Stomach (tissue), 9 donors: Measurements from ENCODE around the gene ICOSLG. TPM values are rescaled to one million over a fixed set of nuclear protein-coding genes. Genes with fewer than 3 reads are reported as not detected.
A peak's percentile ranks its signal among the peaks of the same experiment; 100 is the strongest.
"Not testable (repeated sequence)": the region's sequence is repeated elsewhere in the genome, so short reads cannot be mapped to it uniquely, and the experiment has no call there.

ENCODE experiments used
- DNase-seq, 2 donors: peaks; one replicate each; pipeline versions ENCODE4 v3.0.0 to v3.0.0-alpha.2; 2013 to 2019
- H3K27ac ChIP-seq, 5 donors: fragments of 200-600 bp in 4 of 5; sonication (generic) in 4 of 5; one replicate each; pipeline ENCODE4 v1.5.1; 2013 to 2019; ENCODE audit warnings: mild to moderate bottlenecking in 1 of 5, moderate library complexity in 1 of 5
- H3K27me3 ChIP-seq, 3 donors: fragments of 200-600 bp; sonication (generic); one replicate each; pipeline ENCODE4 v1.5.1; 2017 to 2019; ENCODE audit warnings: mixed run types in 1 of 3
- H3K36me3 ChIP-seq, 4 donors: fragments of 200-600 bp; sonication (generic); 1 replicate in 3 of 4; 2 replicates in 1 of 4; pipeline ENCODE4 v1.5.1; 2016 to 2019
- H3K4me1 ChIP-seq, 4 donors: fragments of 200-600 bp; sonication (generic); one replicate each; pipeline ENCODE4 v1.5.1; 2016 to 2019
- H3K4me3 ChIP-seq, 4 donors: fragments of 200-600 bp; sonication (generic) in 3 of 4; one replicate each; pipeline ENCODE4 v1.5.1; 2016 to 2019; ENCODE audit warnings: mild to moderate bottlenecking in 1 of 4
- H3K9me3 ChIP-seq, 4 donors: fragments of 200-600 bp; sonication (generic); one replicate each; pipeline ENCODE4 v1.5.1; 2016 to 2019
- EP300 ChIP-seq: sonication (generic); formaldehyde crosslinking; IDR thresholded peaks from one replicate; pipeline ENCODE4 v1.6.1; 2017; ENCODE audit warnings: antibody characterized with exemption
- POLR2A ChIP-seq, 4 donors: fragments of 450-650 bp; IDR thresholded peaks; one replicate each; pipeline ENCODE4 v1.6.1; 2016; ENCODE audit warnings: antibody characterized with exemption in 4 of 4, control low read depth in 2 of 4, mild to moderate bottlenecking in 1 of 4, moderate library complexity in 1 of 4
- POLR2AphosphoS5 ChIP-seq, 3 donors: sonication (generic); formaldehyde crosslinking; IDR thresholded peaks; one replicate each; pipeline ENCODE4 v1.6.1; 2016; ENCODE audit warnings: antibody characterized with exemption in 3 of 3
- WGBS, 5 donors: extraction: QIAGEN DNeasy Blood & Tissue Kit in 3 of 5; methylation state at CpG; one replicate each; pipeline versions ENCODE4 v1.1.5 to v1.1.7; 2013 to 2018; 5-methylcytosine and 5-hydroxymethylcytosine counted together
- intact Hi-C: fragments of 100-400 bp; cut with DNase I; formaldehyde crosslinking; loops from one replicate; pipeline ENCODE4 v1.15.1; 2023; ENCODE audit warnings: low total_unique reads
- polyA plus RNA-seq, 3 donors: library from polyadenylated mRNA; stranded (reverse); fragments of 200-250 nt; gene quantifications; one replicate each; pipeline ENCODE4 v1.2.3, GENCODE V29; 2013
- total RNA-seq, 5 donors: library from RNA; depleted of rRNA; stranded (reverse); fragments of >200 nt; gene quantifications; one replicate each; pipeline versions ENCODE4 v1.1.0 to v1.2.3, GENCODE V29; 2014 to 2016
- TF ChIP-seq, protein P1 (sequence below), 7 experiments: fragments of 450-650 bp in 4 of 7; fragments of 200-600 bp in 3 of 7; sonication (generic) in 3 of 7; IDR thresholded peaks; one replicate each; pipeline ENCODE4 v1.5.1; 2016 to 2019; ENCODE audit warnings: antibody characterized with exemption in 7 of 7, control low read depth in 2 of 7, mild to moderate bottlenecking in 1 of 7
- donor health status: healthy with polysubstance abuse.
- donor health status: Bipolar disorder and iron deficiency.
- donor health status: healthy.

Gene ICOSLG
- total and polyA plus RNA-seq, 8 donors = 1.2 to 7.0 (median 3.0) TPM

- 45 to 80% (median 53%) methylated on average over 3 to 21 of the region's 21 CpGs for WGBS, 5 donors
- DNase-seq = no peak
- Histone ChIP-seq H3K4me1 (peaks cover 4 to 11% (median 10%) of the 10 kb centered on the region in 4 donors), H3K9me3 (no peaks in the 10 kb centered on the region), H3K36me3 (no peaks in the 10 kb centered on the region), H3K27me3 (peaks cover 0 to 44% (median 21%) of the 10 kb centered on the region in 3 donors), H3K4me3 (peak overlapping the region in 3 of 4 donors; percentile 8 to 25 (median 23)), H3K27ac (no peak overlapping the region)
- intact Hi-C loops = no loop called here
- TF ChIP-seq, protein P1, sequence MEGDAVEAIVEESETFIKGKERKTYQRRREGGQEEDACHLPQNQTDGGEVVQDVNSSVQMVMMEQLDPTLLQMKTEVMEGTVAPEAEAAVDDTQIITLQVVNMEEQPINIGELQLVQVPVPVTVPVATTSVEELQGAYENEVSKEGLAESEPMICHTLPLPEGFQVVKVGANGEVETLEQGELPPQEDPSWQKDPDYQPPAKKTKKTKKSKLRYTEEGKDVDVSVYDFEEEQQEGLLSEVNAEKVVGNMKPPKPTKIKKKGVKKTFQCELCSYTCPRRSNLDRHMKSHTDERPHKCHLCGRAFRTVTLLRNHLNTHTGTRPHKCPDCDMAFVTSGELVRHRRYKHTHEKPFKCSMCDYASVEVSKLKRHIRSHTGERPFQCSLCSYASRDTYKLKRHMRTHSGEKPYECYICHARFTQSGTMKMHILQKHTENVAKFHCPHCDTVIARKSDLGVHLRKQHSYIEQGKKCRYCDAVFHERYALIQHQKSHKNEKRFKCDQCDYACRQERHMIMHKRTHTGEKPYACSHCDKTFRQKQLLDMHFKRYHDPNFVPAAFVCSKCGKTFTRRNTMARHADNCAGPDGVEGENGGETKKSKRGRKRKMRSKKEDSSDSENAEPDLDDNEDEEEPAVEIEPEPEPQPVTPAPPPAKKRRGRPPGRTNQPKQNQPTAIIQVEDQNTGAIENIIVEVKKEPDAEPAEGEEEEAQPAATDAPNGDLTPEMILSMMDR (IDR thresholded peaks at IDR 0.05) = no peak
- TF ChIP-seq POLR2A (IDR thresholded peaks at IDR 0.05) (no peak), EP300 (no peak), POLR2AphosphoS5 (IDR thresholded peaks at IDR 0.05) (no peak)
Observed at GRCh38 chr21:44286086-44286715, 45.5 kb upstream of the ICOSLG start.

- peak in 1 of 2 donors; percentile 57 for DNase-seq
- WGBS, 5 donors = 23 to 72% (median 33%) methylated on average over 9 to 56 of the region's 56 CpGs
- TF ChIP-seq POLR2A (IDR thresholded peaks at IDR 0.05) = no peak
- TF ChIP-seq POLR2AphosphoS5 (IDR thresholded peaks at IDR 0.05) = no peak
- TF ChIP-seq, protein P1 (IDR thresholded peaks at IDR 0.05) = no peak
- TF ChIP-seq EP300 = no peak
- H3K4me1 ChIP-seq = peaks cover 4 to 11% (median 10%) of the 10 kb centered on the region in 4 donors
- no peaks in the 10 kb centered on the region for H3K36me3 ChIP-seq
- H3K9me3 ChIP-seq = no peaks in the 10 kb centered on the region
- H3K4me3 ChIP-seq = peak within 1 kb of the TSS in 3 of 4 donors; percentile 8 to 25 (median 23)
- no peak within 1 kb of the TSS for H3K27ac ChIP-seq
- intact Hi-C loops = no loop called here
- peaks cover 0 to 44% (median 21%) of the 10 kb centered on the region in 3 donors for H3K27me3 ChIP-seq
Observed at GRCh38 chr21:44285138-44285992, 44.6 kb upstream of the ICOSLG start, which contains the start of gene AIRE. Gene AIRE (plus strand): TSS chr21:44285876. CDS start chr21:44286007, 131 bp downstream.

- TF ChIP-seq, protein P1 (IDR thresholded peaks at IDR 0.05) = no peak
- no peak for TF ChIP-seq POLR2A (IDR thresholded peaks at IDR 0.05)
- TF ChIP-seq POLR2AphosphoS5 (IDR thresholded peaks at IDR 0.05) = no peak
- no peak for TF ChIP-seq EP300
- no peak overlapping the region for H3K4me3 ChIP-seq
- intact Hi-C loops = no loop called here
Observed at GRCh38 chr21:44283948-44284347, 43.2 kb upstream of the ICOSLG start.

GRCh38 chr21:44283211-44283785 lies 42.6 kb upstream of the ICOSLG start:
- H3K27ac ChIP-seq, DNase-seq, H3K9me3 ChIP-seq, intact Hi-C loops, H3K36me3 ChIP-seq, H3K4me3 ChIP-seq: not testable (repeated sequence)
- Histone ChIP-seq H3K4me1 (peaks cover 4 to 11% (median 10%) of the 10 kb centered on the region in 4 donors), H3K27me3 (peaks cover 0 to 40% (median 21%) of the 10 kb centered on the region in 3 donors)
- WGBS, 5 donors = 51 to 66% (median 55%) methylated on average over 9 to 11 of the region's 11 CpGs

More at GRCh38 chr21:44283948-44284347, 43.2 kb upstream of the ICOSLG start:
- H3K36me3 ChIP-seq = no peaks in the 10 kb centered on the region
- peak in 1 of 2 donors; percentile 20 for DNase-seq
- peaks cover 4 to 11% (median 10%) of the 10 kb centered on the region in 4 donors for H3K4me1 ChIP-seq
- H3K27ac ChIP-seq = no peak overlapping the region
- H3K27me3 ChIP-seq = peaks cover 0 to 44% (median 21%) of the 10 kb centered on the region in 3 donors
- H3K9me3 ChIP-seq = no peaks in the 10 kb centered on the region
- 66 to 82% (median 75%) methylated on average over 11 of the region's 11 CpGs for WGBS, 5 donors
